Nephron progenitor cell (in vitro differentiated cells): Measurements from ENCODE around the gene SPAG6.

Experiments
- DNase-seq: peaks from one replicate; pipeline ENCODE4 v3.0.0; 2021
- H3K27ac Mint-ChIP-seq: 2 replicates; pipeline ENCODE4 v1.8.0; 2021; ENCODE audit warnings: mild to moderate bottlenecking, moderate library complexity, mixed read lengths
- H3K27me3 Mint-ChIP-seq: 2 replicates; pipeline ENCODE4 v1.8.0; 2021; ENCODE audit warnings: mild to moderate bottlenecking, low read depth, mixed read lengths; ENCODE audit not compliant: poor library complexity
- H3K36me3 Mint-ChIP-seq: 2 replicates; pipeline ENCODE4 v1.8.0; 2021; ENCODE audit warnings: low read depth, mixed read lengths
- H3K4me1 Mint-ChIP-seq: 2 replicates; pipeline ENCODE4 v1.8.0; 2021; ENCODE audit warnings: mixed read lengths
- H3K4me3 Mint-ChIP-seq: 2 replicates; pipeline ENCODE4 v1.8.0; 2021; ENCODE audit warnings: mild to moderate bottlenecking, moderate library complexity, mixed read lengths
- H3K9me3 Mint-ChIP-seq: 2 replicates; pipeline ENCODE4 v1.8.0; 2021; ENCODE audit warnings: mild to moderate bottlenecking, moderate library complexity, mixed read lengths
- CTCF ChIP-seq: fragments of 200-600 bp; sonication (generic); IDR thresholded peaks from 2 replicates; pipeline ENCODE4 v1.5.0; 2021; ENCODE audit warnings: antibody characterized with exemption

The SPAG6 gene

DNA sequence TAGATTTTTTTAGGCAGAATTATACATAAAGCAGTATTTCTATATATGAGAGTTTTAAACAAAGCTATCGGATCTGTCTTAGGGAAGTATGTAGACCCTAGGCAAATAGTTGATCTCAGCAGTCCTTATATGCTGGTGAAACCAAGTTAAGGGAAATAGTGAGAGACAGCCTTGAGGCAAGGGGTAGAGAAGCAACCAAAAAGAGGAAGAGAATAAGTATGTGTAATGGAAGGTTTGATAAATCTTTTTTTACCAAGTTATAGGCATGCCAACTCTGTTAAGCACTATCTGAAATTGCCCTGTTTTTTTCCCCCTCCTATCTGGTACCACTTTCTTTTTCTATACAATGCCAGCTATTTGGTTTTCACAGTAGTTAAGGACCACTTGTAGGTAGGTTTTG lies 19.9 kb downstream of the SPAG6 start:
- no peak for DNase-seq
- no peak overlapping the region for H3K27ac Mint-ChIP-seq
- no peaks in the 10 kb centered on the region for H3K27me3 Mint-ChIP-seq
- no peak for TF ChIP-seq CTCF
- no peaks in the 10 kb centered on the region for H3K9me3 Mint-ChIP-seq
- peaks cover 20% of the 10 kb centered on the region for H3K4me1 Mint-ChIP-seq
- H3K4me3 Mint-ChIP-seq, result no peak overlapping the region
- no peaks in the 10 kb centered on the region for H3K36me3 Mint-ChIP-seq

GRCh38 chr10:22365644-22366434 lies 20.5 kb downstream of the SPAG6 start:
- no peak overlapping the region for H3K4me3 Mint-ChIP-seq
- H3K36me3 Mint-ChIP-seq, result no peaks in the 10 kb centered on the region
- no peak for DNase-seq
- H3K4me1 Mint-ChIP-seq, result peaks cover 20% of the 10 kb centered on the region
- no peak overlapping the region for H3K27ac Mint-ChIP-seq
- H3K9me3 Mint-ChIP-seq, result no peaks in the 10 kb centered on the region
- H3K27me3 Mint-ChIP-seq, result no peaks in the 10 kb centered on the region
- no peak for TF ChIP-seq CTCF

DNA sequence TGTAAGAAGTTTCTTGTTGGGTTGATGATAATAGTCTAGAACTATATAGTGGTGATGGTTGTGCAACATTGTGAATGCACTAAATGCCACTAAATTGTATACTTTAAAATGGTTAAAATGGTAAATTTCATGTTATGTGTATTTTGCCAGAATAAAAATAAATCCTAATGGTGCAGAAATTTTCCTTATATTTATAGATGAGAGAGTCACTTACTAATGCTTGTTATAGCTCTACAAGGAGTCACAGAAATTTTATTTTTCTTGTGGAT lies 21.1 kb downstream of the SPAG6 start:
- H3K27ac Mint-ChIP-seq, result no peak overlapping the region

DNA sequence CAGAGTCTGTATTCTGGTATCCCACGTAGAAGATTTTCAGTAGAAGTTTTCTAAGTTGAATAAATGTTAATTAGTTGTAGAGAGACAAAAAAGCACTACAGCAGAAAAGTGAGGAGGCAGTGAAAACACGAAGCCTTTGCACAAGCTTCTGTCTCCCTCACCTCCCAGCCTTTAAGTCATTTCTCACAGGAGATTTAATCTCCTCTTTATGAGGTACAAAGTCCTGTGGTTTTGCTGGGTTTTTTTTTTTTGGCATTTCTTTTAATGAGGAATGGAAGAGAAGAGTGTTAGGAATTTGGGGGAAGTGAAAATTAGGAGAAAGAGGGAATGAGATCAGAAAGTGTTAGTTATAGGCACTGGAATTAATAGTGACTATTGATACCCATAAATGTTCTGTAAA lies 21.5 kb downstream of the SPAG6 start:
- Mint-ChIP-seq H3K4me1 (peaks cover 20% of the 10 kb centered on the region), H3K36me3 (no peaks in the 10 kb centered on the region), H3K4me3 (no peak overlapping the region), H3K27me3 (no peaks in the 10 kb centered on the region), H3K9me3 (no peaks in the 10 kb centered on the region), H3K27ac (peak overlapping the region; percentile 37)
- no peak for TF ChIP-seq CTCF
- DNase-seq, result no peak

More for the DNA sequence above, 21.1 kb downstream of the SPAG6 start:
- Mint-ChIP-seq H3K27me3 (no peaks in the 10 kb centered on the region), H3K36me3 (no peaks in the 10 kb centered on the region), H3K9me3 (no peaks in the 10 kb centered on the region), H3K4me1 (peaks cover 20% of the 10 kb centered on the region), H3K4me3 (no peak overlapping the region)
- no peak for TF ChIP-seq CTCF
- DNase-seq, result no peak

GRCh38 chr10:22367471-22367870 lies 22.2 kb downstream of the SPAG6 start:
- Mint-ChIP-seq H3K36me3 (no peaks in the 10 kb centered on the region), H3K27ac (no peak overlapping the region), H3K4me3 (no peak overlapping the region), H3K4me1 (peaks cover 20% of the 10 kb centered on the region), H3K27me3 (no peaks in the 10 kb centered on the region), H3K9me3 (no peaks in the 10 kb centered on the region)
- DNase-seq, result no peak
- no peak for TF ChIP-seq CTCF

DNA sequence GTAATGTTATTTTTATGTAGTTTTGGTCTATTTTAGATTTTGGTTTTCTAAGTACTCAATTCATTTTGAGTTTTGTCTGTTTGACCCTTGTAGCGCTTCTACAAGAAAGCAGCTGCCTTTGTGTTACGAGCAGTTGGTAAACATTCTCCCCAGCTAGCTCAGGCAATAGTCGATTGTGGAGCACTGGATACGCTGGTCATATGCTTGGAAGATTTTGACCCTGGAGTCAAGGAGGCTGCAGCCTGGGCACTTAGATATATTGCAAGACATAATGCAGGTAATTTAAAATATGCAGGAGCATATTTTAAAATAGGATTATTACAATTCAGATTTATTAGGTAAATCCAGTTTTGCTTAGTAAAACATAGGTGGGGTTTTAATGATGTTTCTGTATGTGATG lies 23.1 kb downstream of the SPAG6 start:
- TF ChIP-seq CTCF, result no peak
- no peaks in the 10 kb centered on the region for H3K27me3 Mint-ChIP-seq
- no peaks in the 10 kb centered on the region for H3K36me3 Mint-ChIP-seq
- H3K4me3 Mint-ChIP-seq, result no peak overlapping the region
- DNase-seq, result no peak
- no peak overlapping the region for H3K27ac Mint-ChIP-seq
- no peaks in the 10 kb centered on the region for H3K9me3 Mint-ChIP-seq
- peaks cover 25% of the 10 kb centered on the region for H3K4me1 Mint-ChIP-seq
